ENCODE data around the gene LDLRAP1. TPM values are rescaled to one million over a fixed set of nuclear protein-coding genes. Genes with fewer than 3 reads are reported as not detected.

LDLRAP1 gene
- polyA plus RNA-seq, 1 donor from 2014 or later, result 0.22 TPM

GRCh38 chr1:25560001-25560400 is 16.6 kb downstream of the LDLRAP1 start:
- Histone ChIP-seq H4K20me1 (ENCODE audit: insufficient read depth) (no peaks in the 10 kb centered on the region), H3K9ac (ENCODE audit: low read length) (no peak overlapping the region), H3K36me3 (ENCODE audit: insufficient read depth, low read length) (no peaks in the 10 kb centered on the region), H3F3A (ENCODE audit: insufficient read depth, low read length, poor library complexity, severe bottlenecking) (no peaks in the 10 kb centered on the region), H3K27me3 (ENCODE audit: insufficient read depth, low read depth, low read length) (no peaks in the 10 kb centered on the region), H2AFZ (ENCODE audit: low read depth, low read length) (no peak overlapping the region), H3K9me3 (ENCODE audit: low read length) (no peaks in the 10 kb centered on the region), H3K79me2 (replicated peaks; ENCODE audit: insufficient read depth, low read length) (no peaks in the 10 kb centered on the region), H3K9me2 (ENCODE audit: insufficient read depth, low read length) (no peaks in the 10 kb centered on the region), H3K27ac (ENCODE audit: low read length) (no peak overlapping the region), H3K4me3 (ENCODE audit: low read length) (no peak overlapping the region), H3K4me2 (ENCODE audit: low read length) (no peak overlapping the region)
- TF ChIP-seq, protein P1, sequence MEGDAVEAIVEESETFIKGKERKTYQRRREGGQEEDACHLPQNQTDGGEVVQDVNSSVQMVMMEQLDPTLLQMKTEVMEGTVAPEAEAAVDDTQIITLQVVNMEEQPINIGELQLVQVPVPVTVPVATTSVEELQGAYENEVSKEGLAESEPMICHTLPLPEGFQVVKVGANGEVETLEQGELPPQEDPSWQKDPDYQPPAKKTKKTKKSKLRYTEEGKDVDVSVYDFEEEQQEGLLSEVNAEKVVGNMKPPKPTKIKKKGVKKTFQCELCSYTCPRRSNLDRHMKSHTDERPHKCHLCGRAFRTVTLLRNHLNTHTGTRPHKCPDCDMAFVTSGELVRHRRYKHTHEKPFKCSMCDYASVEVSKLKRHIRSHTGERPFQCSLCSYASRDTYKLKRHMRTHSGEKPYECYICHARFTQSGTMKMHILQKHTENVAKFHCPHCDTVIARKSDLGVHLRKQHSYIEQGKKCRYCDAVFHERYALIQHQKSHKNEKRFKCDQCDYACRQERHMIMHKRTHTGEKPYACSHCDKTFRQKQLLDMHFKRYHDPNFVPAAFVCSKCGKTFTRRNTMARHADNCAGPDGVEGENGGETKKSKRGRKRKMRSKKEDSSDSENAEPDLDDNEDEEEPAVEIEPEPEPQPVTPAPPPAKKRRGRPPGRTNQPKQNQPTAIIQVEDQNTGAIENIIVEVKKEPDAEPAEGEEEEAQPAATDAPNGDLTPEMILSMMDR (IDR thresholded peaks at IDR 0.05; ENCODE audit: poor library complexity, severe bottlenecking), result no peak
- TF ChIP-seq SMC3 (conservative IDR thresholded peaks at IDR 0.05; ENCODE audit: poor library complexity) (no peak), REST (IDR thresholded peaks at IDR 0.05; ENCODE audit: borderline replicate concordance) (no peak), RAD21 (conservative IDR thresholded peaks at IDR 0.05) (no peak), TAF1 (IDR thresholded peaks at IDR 0.05; ENCODE audit: low read depth) (no peak), EZH2 (IDR thresholded peaks at IDR 0.05; ENCODE audit: borderline replicate concordance, insufficient read depth, low read length, poor library complexity, severe bottlenecking) (no peak)

DNA sequence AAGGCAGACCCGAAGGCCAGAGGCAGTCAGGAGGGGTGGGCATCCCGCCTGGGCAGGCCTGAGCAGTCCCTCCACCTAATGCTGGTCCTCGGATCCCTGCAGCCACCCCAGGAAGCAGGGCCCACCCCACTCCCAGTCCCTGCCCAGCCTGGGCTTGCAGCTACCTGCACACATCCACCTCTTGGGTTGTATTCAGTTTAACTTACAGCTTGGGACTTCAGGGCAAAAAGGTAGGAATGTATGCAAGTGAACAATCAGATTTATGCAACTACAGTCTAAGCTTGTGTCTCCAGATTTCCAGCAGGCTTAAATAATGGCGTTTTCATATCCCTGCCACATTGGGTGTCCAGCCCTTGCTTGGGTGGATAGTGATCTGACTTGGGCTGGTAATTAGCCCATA is 17.4 kb downstream of the LDLRAP1 start:
- Histone ChIP-seq H4K20me1 (ENCODE audit: insufficient read depth) (no peaks in the 10 kb centered on the region), H3K9ac (ENCODE audit: low read length) (no peak overlapping the region), H3F3A (ENCODE audit: insufficient read depth, low read length, poor library complexity, severe bottlenecking) (no peaks in the 10 kb centered on the region), H3K4me3 (ENCODE audit: low read length) (no peak overlapping the region), H3K9me2 (ENCODE audit: insufficient read depth, low read length) (no peaks in the 10 kb centered on the region), H3K27ac (ENCODE audit: low read length) (no peak overlapping the region), H3K9me3 (ENCODE audit: low read length) (no peaks in the 10 kb centered on the region), H2AFZ (ENCODE audit: low read depth, low read length) (no peak overlapping the region), H3K27me3 (ENCODE audit: insufficient read depth, low read depth, low read length) (no peaks in the 10 kb centered on the region), H3K79me2 (replicated peaks; ENCODE audit: insufficient read depth, low read length) (no peaks in the 10 kb centered on the region), H3K4me2 (ENCODE audit: low read length) (no peak overlapping the region), H3K36me3 (ENCODE audit: insufficient read depth, low read length) (no peaks in the 10 kb centered on the region)
- TF ChIP-seq RAD21 (conservative IDR thresholded peaks at IDR 0.05), result no peak
- TF ChIP-seq EZH2 (IDR thresholded peaks at IDR 0.05; ENCODE audit: borderline replicate concordance, insufficient read depth, low read length, poor library complexity, severe bottlenecking), result no peak
- no peak for TF ChIP-seq TAF1 (IDR thresholded peaks at IDR 0.05; ENCODE audit: low read depth)
- TF ChIP-seq, protein P1 (IDR thresholded peaks at IDR 0.05; ENCODE audit: poor library complexity, severe bottlenecking), result no peak
- TF ChIP-seq MXI1 (conservative IDR thresholded peaks at IDR 0.05; ENCODE audit: poor library complexity, severe bottlenecking), result no peak
- TF ChIP-seq SMC3 (conservative IDR thresholded peaks at IDR 0.05; ENCODE audit: poor library complexity), result no peak
- TF ChIP-seq EP300 (conservative IDR thresholded peaks at IDR 0.05; ENCODE audit: poor library complexity, severe bottlenecking), result no peak
- no peak for TF ChIP-seq POLR2AphosphoS5 (IDR thresholded peaks at IDR 0.05)
- no peak for TF ChIP-seq REST (IDR thresholded peaks at IDR 0.05; ENCODE audit: borderline replicate concordance)
